NCI-H774 (cell line): ENCODE results near the gene ADAM19.
"Not testable (repeated sequence)": the region's sequence is repeated elsewhere in the genome, so short reads cannot be mapped to it uniquely, and the experiment has no call there.

Experiments
- DNase-seq: peaks from one replicate; lab custom pipeline; 2025; lab: John Stamatoyannopoulos, UW

The ADAM19 gene

GRCh38 chr5:157463081-157463480 is 112.5 kb downstream of the ADAM19 start:
- DNase-seq: no peak

- DNase-seq: no peak
Observed at GRCh38 chr5:157460921-157461792, 114.4 kb downstream of the ADAM19 start.

GRCh38 chr5:157459715-157460599 is 115.6 kb downstream of the ADAM19 start, which contains the start of gene NIPAL4:
Gene NIPAL4, plus strand, starts transcription at chr5:157460213. Its CDS starts 108 bp downstream, at chr5:157460321.
- no peak for DNase-seq

- no peak for DNase-seq
Observed at GRCh38 chr5:157458835-157459234, 116.7 kb downstream of the ADAM19 start.

GRCh38 chr5:157457391-157457790 is 118.2 kb downstream of the ADAM19 start:
- no peak for DNase-seq

- no peak for DNase-seq
Observed at GRCh38 chr5:157456301-157456700, 119.3 kb downstream of the ADAM19 start.

- DNase-seq: no peak
Observed at GRCh38 chr5:157455057-157455456, 120.5 kb downstream of the ADAM19 start.

- no peak for DNase-seq
Observed at GRCh38 chr5:157454273-157454672, 121.3 kb downstream of the ADAM19 start.

GRCh38 chr5:157451806-157452205 is 123.8 kb downstream of the ADAM19 start:
- no peak for DNase-seq

- DNase-seq: no peak
Observed at GRCh38 chr5:157450024-157450423, 125.6 kb downstream of the ADAM19 start.

GRCh38 chr5:157449011-157449723 is 126.4 kb downstream of the ADAM19 start:
- DNase-seq: no peak

- no peak for DNase-seq
Observed at GRCh38 chr5:157447201-157447637, 128.4 kb downstream of the ADAM19 start.

- DNase-seq: no peak
Observed at GRCh38 chr5:157446412-157446935, 129.1 kb downstream of the ADAM19 start.

- no peak for DNase-seq
Observed at GRCh38 chr5:157445745-157446411, 129.7 kb downstream of the ADAM19 start.

- no peak for DNase-seq
Observed at GRCh38 chr5:157444224-157444623, 131.4 kb downstream of the ADAM19 start.

GRCh38 chr5:157443041-157443549 is 132.5 kb downstream of the ADAM19 start:
- DNase-seq: no peak

GRCh38 chr5:157434096-157434495 is 141.5 kb downstream of the ADAM19 start:
- no peak for DNase-seq

- DNase-seq: no peak
Observed at GRCh38 chr5:157431544-157432200, 143.9 kb downstream of the ADAM19 start.

- not testable (repeated sequence) for DNase-seq
Observed at GRCh38 chr5:157429920-157430319, 145.7 kb downstream of the ADAM19 start.
